Trophoblast cell (in vitro differentiated cells and primary cell): ENCODE data around the gene BRAF.
"Not testable (repeated sequence)": the region's sequence is repeated elsewhere in the genome, so short reads cannot be mapped to it uniquely, and the experiment has no call there.

Experiments
- DNase-seq, 2 donors: peaks; one replicate each; pipeline ENCODE4 v3.0.0-alpha.2; 2016
- H2AFZ ChIP-seq: 2 replicates; pipeline ENCODE4 v1.6.1; 2013; ENCODE audit warnings: low read length, moderate library complexity, mild to moderate bottlenecking; ENCODE audit not compliant: insufficient read depth, poor library complexity
- H2AK5ac ChIP-seq: 2 replicates; pipeline ENCODE4 v1.6.1; 2013; ENCODE audit warnings: mild to moderate bottlenecking, low read length
- H2BK120ac ChIP-seq: 2 replicates; pipeline ENCODE4 v1.6.1; 2013; ENCODE audit warnings: low read length, mild to moderate bottlenecking, moderate library complexity; ENCODE audit not compliant: insufficient read depth, poor library complexity
- H2BK12ac ChIP-seq: 2 replicates; pipeline ENCODE4 v1.6.1; 2013; ENCODE audit warnings: mild to moderate bottlenecking, low read length, moderate library complexity
- H2BK5ac ChIP-seq: 2 replicates; pipeline ENCODE4 v1.6.1; 2013; ENCODE audit warnings: low read length, low read depth, moderate library complexity, mild to moderate bottlenecking; ENCODE audit not compliant: poor library complexity
- H3K14ac ChIP-seq: 2 replicates; pipeline ENCODE4 v1.6.1; 2013; ENCODE audit warnings: mild to moderate bottlenecking, low read length
- H3K18ac ChIP-seq: 2 replicates; pipeline ENCODE4 v1.6.1; 2013; ENCODE audit warnings: mild to moderate bottlenecking, low read length
- H3K23ac ChIP-seq: 2 replicates; pipeline ENCODE4 v1.6.1; 2013; ENCODE audit warnings: low read length
- H3K27ac ChIP-seq: 2 replicates; pipeline ENCODE4 v1.5.1; 2013; ENCODE audit warnings: low read depth, mild to moderate bottlenecking, inconsistent platforms, low read length, moderate library complexity
- H3K27me3 ChIP-seq: 2 replicates; pipeline ENCODE4 v1.6.1; 2013; ENCODE audit warnings: inconsistent platforms, mild to moderate bottlenecking, low read length, moderate library complexity; ENCODE audit not compliant: insufficient read depth
- H3K36me3 ChIP-seq, 2 experiments: 1 replicate in 1 of 2; 2 replicates in 1 of 2; pipeline ENCODE4 v1.6.1; 2013; ENCODE audit warnings: low read length in 2 of 2, mild to moderate bottlenecking in 2 of 2, moderate library complexity in 1 of 2; ENCODE audit not compliant: insufficient read depth in 2 of 2, control insufficient read depth in 1 of 2
- H3K4ac ChIP-seq: 2 replicates; pipeline ENCODE4 v1.6.1; 2013; ENCODE audit warnings: low read depth, mild to moderate bottlenecking, low read length, moderate library complexity
- H3K4me1 ChIP-seq, 2 experiments: 1 replicate in 1 of 2; 2 replicates in 1 of 2; pipeline ENCODE4 v1.6.1; 2013; ENCODE audit warnings: low read length in 2 of 2, mild to moderate bottlenecking in 2 of 2, moderate library complexity in 1 of 2; ENCODE audit not compliant: insufficient read depth in 2 of 2, control insufficient read depth in 1 of 2
- H3K4me2 ChIP-seq: 2 replicates; pipeline ENCODE4 v1.6.1; 2013; ENCODE audit warnings: inconsistent platforms, mild to moderate bottlenecking, low read length, moderate library complexity
- H3K4me3 ChIP-seq: 2 replicates; pipeline ENCODE4 v1.5.1; 2013; ENCODE audit warnings: mild to moderate bottlenecking, low read depth, low read length, inconsistent platforms
- H3K79me1 ChIP-seq: one replicate; pipeline ENCODE4 v1.6.1; 2013; ENCODE audit warnings: low read length
- H3K79me2 ChIP-seq: 2 replicates; pipeline ENCODE4 v1.6.1; 2013; ENCODE audit warnings: low read length, mild to moderate bottlenecking; ENCODE audit not compliant: control insufficient read depth, insufficient read depth, poor library complexity
- H3K9ac ChIP-seq: 2 replicates; pipeline ENCODE4 v1.6.1; 2013; ENCODE audit warnings: mild to moderate bottlenecking, low read length
- H3K9me3 ChIP-seq: 2 replicates; pipeline ENCODE4 v1.6.1; 2013; ENCODE audit warnings: low read depth, mild to moderate bottlenecking, control low read depth, inconsistent platforms, low read length; ENCODE audit not compliant: insufficient read depth
- H4K12ac ChIP-seq: 2 replicates; pipeline ENCODE4 v1.6.1; 2013; ENCODE audit warnings: low read depth, mild to moderate bottlenecking, low read length, moderate library complexity
- H4K8ac ChIP-seq: 2 replicates; pipeline ENCODE4 v1.6.1; 2013; ENCODE audit warnings: low read depth, mild to moderate bottlenecking, low read length, moderate library complexity
- H4K91ac ChIP-seq: one replicate; pipeline ENCODE4 v1.6.1; 2013; ENCODE audit warnings: low read depth, mild to moderate bottlenecking, low read length, moderate library complexity
- WGBS: extraction: QIAGEN DNeasy Blood & Tissue Kit; methylation state at CpG from one replicate; pipeline ENCODE4 v1.1.7; 2013; ENCODE audit warnings: missing lambda C conversion rate; ENCODE audit not compliant: insufficient read length, insufficient coverage; ENCODE audit errors: extremely low coverage; 5-methylcytosine and 5-hydroxymethylcytosine counted together

BRAF gene

DNA sequence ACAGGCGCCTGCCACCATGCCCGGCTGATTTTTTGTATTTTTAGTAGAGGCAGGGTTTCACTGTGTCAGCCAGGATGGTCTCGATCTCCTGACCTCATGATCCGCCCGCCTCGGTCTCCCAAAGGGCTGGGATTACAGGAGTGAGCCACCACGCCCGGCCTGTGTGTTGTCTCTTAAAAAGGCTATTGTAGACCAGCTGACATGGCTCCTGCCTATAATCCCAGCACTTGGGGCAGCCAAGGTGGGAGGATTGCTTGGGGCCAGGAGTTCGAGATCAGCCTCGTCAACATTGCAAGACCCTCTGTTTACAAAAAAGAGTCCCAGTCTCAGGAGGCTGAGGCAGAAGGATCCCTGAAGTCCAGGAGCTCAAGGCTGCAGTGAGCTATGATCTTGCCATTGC, 230.9 kb downstream of the BRAF start:
- not testable (repeated sequence) for H3K4me3 ChIP-seq, H4K12ac ChIP-seq, H3K23ac ChIP-seq, H2BK120ac ChIP-seq, H2AFZ ChIP-seq, H4K8ac ChIP-seq, H3K27me3 ChIP-seq, H3K18ac ChIP-seq, DNase-seq, H3K9ac ChIP-seq, H2BK12ac ChIP-seq, H2BK5ac ChIP-seq, H3K4me1 ChIP-seq, H2AK5ac ChIP-seq, H4K91ac ChIP-seq, H3K27ac ChIP-seq, H3K14ac ChIP-seq, H3K9me3 ChIP-seq, H3K4me2 ChIP-seq, H3K4ac ChIP-seq
- peaks cover 10 to 18% of the 10 kb centered on the region in 2 experiments for H3K36me3 ChIP-seq
- no CpG with 5 or more reads among the region's 10 CpGs for WGBS
- H3K79me1 ChIP-seq = peaks cover 12% of the 10 kb centered on the region
- peaks cover 13% of the 10 kb centered on the region for H3K79me2 ChIP-seq

DNA sequence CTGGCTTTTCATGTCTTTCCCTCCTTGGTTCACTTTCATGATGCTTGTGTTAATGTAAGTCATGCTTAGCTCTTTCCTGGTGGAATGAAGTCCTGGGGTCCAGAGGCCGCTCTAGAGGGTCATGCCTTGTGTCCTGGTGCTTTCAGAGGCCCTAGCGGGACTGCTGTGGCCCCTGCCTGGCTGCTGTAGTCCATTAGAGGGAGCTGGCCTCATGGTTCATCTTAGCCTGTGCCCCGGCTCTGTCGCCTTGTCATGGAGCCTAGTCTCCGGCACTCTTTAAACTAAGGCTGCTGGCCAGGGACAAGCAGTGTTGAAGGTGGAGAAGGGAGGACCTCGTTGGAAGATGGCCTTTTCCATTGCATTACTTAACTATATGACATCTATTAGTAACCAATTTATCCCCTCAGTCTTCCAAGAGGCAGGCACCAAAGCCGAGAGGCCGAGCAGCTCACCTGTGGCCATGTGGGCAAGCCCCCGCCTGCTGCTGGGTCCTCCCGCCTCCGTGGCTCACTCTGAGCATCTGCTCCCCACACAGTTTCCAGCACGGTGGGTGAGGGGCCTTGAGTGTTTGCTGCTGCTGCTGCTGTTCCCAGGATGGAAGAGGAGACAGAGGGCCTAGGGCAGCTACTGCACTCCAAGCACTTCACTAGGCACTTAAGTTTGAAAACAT, 233.2 kb downstream of the BRAF start:
- Histone ChIP-seq H2BK5ac (no peak overlapping the region), H3K9ac (no peak overlapping the region), H3K79me2 (no peaks in the 10 kb centered on the region), H3K27me3 (no peaks in the 10 kb centered on the region), H3K23ac (no peak overlapping the region), H2AFZ (no peak overlapping the region), H3K14ac (no peak overlapping the region), H4K12ac (no peak overlapping the region), H3K18ac (no peak overlapping the region), H3K4ac (no peak overlapping the region), H3K9me3 (peaks cover 5% of the 10 kb centered on the region), H3K4me1 (peaks cover 3% of the 10 kb centered on the region in 2 experiments), H2BK120ac (no peak overlapping the region), H2BK12ac (no peak overlapping the region), H4K8ac (no peak overlapping the region), H3K4me3 (no peak overlapping the region), H3K36me3 (peaks cover 14 to 24% of the 10 kb centered on the region in 2 experiments), H4K91ac (no peak overlapping the region), H2AK5ac (no peak overlapping the region), H3K79me1 (peaks cover 2% of the 10 kb centered on the region), H3K4me2 (no peak overlapping the region), H3K27ac (no peak overlapping the region)
- WGBS = no CpG with 5 or more reads among the region's 12 CpGs
- no peak for DNase-seq

DNA sequence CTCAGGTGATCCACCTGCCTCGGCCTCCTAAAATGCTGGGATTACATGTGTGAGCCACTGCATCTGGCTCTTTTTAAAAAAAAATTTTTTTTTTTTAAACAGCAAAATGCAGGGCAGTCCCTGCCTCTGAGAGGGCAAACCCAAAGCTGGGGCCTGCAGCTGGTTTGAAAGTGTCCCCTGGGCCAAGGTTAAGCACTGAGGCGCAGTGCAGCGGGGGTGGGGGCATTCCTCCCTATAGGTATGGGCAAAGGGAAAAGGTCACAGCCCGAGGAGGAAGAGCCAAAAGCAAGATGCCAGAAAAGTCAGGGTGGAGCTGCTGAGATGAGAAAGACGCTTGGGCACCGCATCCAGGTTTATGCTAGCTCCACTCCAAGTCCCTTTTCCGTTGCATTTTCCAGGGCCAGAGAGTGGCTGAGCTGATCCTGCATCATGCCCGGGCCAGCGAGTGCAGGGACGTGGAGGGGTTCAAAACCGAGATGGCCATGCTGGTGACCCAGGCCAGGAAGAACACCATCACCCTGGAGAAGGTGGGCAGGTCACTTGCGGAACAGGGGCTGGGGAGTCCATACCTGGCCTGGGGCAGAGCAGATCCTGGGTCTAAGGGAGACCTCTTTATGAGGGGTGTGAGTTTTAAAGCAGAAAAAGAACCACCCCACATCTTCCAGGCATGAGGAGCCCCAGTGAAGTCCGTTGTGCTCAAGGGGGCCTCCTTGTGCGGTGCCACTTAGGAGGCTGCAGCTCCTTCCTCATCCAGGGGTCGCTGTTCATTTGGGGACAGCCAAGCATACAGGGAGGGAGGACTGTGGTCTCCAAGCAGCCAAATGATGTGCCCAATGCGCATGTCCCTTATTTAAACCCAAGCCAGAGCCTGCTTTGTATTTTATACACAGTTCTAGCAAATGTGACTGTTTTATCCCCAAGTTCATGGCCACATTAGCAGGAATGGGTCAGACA, 235.3 kb downstream of the BRAF start:
- Histone ChIP-seq H3K79me1 (peaks cover 2% of the 10 kb centered on the region), H3K36me3 (peaks cover 17 to 24% of the 10 kb centered on the region in 2 experiments), H3K23ac (no peak overlapping the region), H2BK120ac (no peak overlapping the region), H4K12ac (no peak overlapping the region), H3K4me2 (no peak overlapping the region), H4K8ac (no peak overlapping the region), H2AFZ (no peak overlapping the region), H4K91ac (no peak overlapping the region), H3K27me3 (no peaks in the 10 kb centered on the region), H3K79me2 (no peaks in the 10 kb centered on the region), H2BK5ac (no peak overlapping the region), H3K4ac (no peak overlapping the region), H3K9ac (no peak overlapping the region), H3K4me3 (no peak overlapping the region), H3K18ac (no peak overlapping the region), H2BK12ac (no peak overlapping the region), H2AK5ac (no peak overlapping the region), H3K4me1 (peaks cover 2 to 3% of the 10 kb centered on the region in 2 experiments), H3K27ac (no peak overlapping the region), H3K14ac (no peak overlapping the region), H3K9me3 (peaks cover 5% of the 10 kb centered on the region)
- no peak for DNase-seq
- no CpG with 5 or more reads among the region's 16 CpGs for WGBS

DNA sequence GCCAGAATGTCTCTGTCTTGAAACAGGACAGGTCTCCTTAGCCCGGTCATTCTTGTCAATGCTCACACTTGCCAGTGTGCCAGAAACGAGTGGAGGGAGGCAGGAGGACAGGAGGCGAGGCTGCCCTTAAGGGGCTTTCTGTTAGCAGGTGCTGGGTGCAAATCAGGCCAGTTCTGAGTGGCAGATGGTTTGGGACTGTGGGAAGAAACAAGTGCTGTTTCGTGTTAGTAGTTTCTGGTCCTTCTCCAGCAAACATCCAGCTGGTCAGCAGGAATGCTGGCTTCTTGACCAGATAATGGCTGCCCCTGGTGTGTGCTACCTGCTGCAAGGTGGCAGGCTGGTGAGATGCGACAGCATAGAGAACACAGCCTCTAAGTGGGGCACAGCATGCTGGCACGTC, 236.4 kb downstream of the BRAF start:
- H3K79me1 ChIP-seq = peaks cover 4% of the 10 kb centered on the region
- no peak overlapping the region for H4K12ac ChIP-seq
- H2AK5ac ChIP-seq = no peak overlapping the region
- H3K18ac ChIP-seq = no peak overlapping the region
- H3K4ac ChIP-seq = no peak overlapping the region
- no peak overlapping the region for H2AFZ ChIP-seq
- no peak overlapping the region for H4K8ac ChIP-seq
- no peak overlapping the region for H3K23ac ChIP-seq
- no peak overlapping the region for H4K91ac ChIP-seq
- peaks cover 5% of the 10 kb centered on the region for H3K9me3 ChIP-seq
- H3K4me2 ChIP-seq = no peak overlapping the region
- H3K9ac ChIP-seq = peak overlapping the region; percentile 52
- no peak overlapping the region for H3K27ac ChIP-seq
- H2BK5ac ChIP-seq = no peak overlapping the region
- peaks cover 4 to 8% of the 10 kb centered on the region in 2 experiments for H3K4me1 ChIP-seq
- WGBS = no CpG with 5 or more reads among the region's 6 CpGs
- H3K14ac ChIP-seq = no peak overlapping the region
- DNase-seq = no peak
- H2BK120ac ChIP-seq = no peak overlapping the region
- H2BK12ac ChIP-seq = no peak overlapping the region
- no peak overlapping the region for H3K4me3 ChIP-seq
- peaks cover 18 to 27% of the 10 kb centered on the region in 2 experiments for H3K36me3 ChIP-seq
- H3K79me2 ChIP-seq = no peaks in the 10 kb centered on the region
- no peaks in the 10 kb centered on the region for H3K27me3 ChIP-seq
